ENCODE measurements around the gene PSMA6. TPM values are rescaled to one million over a fixed set of nuclear protein-coding genes. Genes with fewer than 3 reads are reported as not detected.

Gene PSMA6
- total RNA-seq, 1 donor from 2014 or later, result 96.6 TPM

- no peaks in the 10 kb centered on the region for H3K27me3 ChIP-seq
- intact Hi-C loops (cut with DNase I), result no loop called here
- H3K4me1 ChIP-seq, result no peaks in the 10 kb centered on the region
- H3K27ac ChIP-seq, result no peak overlapping the region
- no peak overlapping the region for H3K4me3 ChIP-seq
- TF ChIP-seq, protein P1, sequence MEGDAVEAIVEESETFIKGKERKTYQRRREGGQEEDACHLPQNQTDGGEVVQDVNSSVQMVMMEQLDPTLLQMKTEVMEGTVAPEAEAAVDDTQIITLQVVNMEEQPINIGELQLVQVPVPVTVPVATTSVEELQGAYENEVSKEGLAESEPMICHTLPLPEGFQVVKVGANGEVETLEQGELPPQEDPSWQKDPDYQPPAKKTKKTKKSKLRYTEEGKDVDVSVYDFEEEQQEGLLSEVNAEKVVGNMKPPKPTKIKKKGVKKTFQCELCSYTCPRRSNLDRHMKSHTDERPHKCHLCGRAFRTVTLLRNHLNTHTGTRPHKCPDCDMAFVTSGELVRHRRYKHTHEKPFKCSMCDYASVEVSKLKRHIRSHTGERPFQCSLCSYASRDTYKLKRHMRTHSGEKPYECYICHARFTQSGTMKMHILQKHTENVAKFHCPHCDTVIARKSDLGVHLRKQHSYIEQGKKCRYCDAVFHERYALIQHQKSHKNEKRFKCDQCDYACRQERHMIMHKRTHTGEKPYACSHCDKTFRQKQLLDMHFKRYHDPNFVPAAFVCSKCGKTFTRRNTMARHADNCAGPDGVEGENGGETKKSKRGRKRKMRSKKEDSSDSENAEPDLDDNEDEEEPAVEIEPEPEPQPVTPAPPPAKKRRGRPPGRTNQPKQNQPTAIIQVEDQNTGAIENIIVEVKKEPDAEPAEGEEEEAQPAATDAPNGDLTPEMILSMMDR (IDR thresholded peaks at IDR 0.05), result no peak
- H3K36me3 ChIP-seq, result no peaks in the 10 kb centered on the region
- no peak for DNase-seq (ENCODE audit: low spot score in 2 of 2)
- H3K9me3 ChIP-seq, result no peaks in the 10 kb centered on the region
Observed at GRCh38 chr14:35326375-35326774, 34.2 kb downstream of the PSMA6 start.

DNA sequence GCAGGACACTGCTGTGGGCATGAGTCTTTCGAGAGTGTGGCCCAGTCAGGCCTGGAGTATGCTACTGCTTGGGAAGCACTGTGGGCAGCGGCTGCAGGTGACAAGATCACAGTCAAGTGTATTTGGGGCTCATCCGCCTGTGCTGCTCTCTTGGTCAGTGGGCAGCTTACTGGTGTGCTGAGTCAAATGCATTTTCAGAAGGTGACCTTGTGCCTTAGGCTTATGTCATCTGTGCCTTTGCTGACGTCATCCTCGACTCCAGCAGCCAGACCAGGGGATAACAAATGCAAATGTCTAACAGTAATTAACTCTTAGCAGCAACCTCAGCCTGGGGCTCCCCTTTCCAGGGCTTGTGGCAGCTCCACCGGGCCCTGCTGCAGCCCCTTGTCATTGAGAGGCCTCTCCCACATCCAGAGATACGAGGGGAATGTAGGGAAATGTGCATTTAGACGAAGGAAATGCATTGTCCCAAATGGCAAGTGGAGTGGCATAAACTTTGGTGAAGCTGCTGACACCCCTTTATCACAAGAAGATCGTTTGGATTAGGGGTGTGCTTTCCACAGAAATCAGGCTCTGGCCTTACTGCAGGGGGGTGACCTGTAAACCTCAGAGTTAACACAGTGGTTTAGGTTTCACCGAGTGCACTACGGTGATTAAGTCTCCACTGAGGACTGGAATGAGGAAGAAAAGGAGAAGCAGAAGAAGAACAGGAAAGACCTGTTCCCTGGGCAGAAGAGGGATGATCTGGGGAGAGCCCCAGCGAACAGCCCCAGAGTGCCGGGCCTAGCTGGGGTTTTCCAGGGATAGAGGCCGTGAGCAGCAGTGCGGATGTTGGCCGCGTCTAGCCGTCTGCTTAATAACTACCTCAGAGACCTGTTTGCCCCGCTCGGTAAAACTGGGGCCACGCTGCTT, 39.7 kb downstream of the PSMA6 start:
- Histone ChIP-seq H3K4me1 (peaks cover 0 to 5% of the 10 kb centered on the region in 2 donors), H3K9me3 (no peaks in the 10 kb centered on the region), H3K27me3 (no peaks in the 10 kb centered on the region), H3K36me3 (no peaks in the 10 kb centered on the region), H3K27ac (no peak overlapping the region), H3K4me3 (no peak overlapping the region)
- TF ChIP-seq, protein P1 (IDR thresholded peaks at IDR 0.05), result no peak
- intact Hi-C loops (cut with DNase I), result no loop called here
- DNase-seq (ENCODE audit: low spot score in 2 of 2), result no peak

DNA sequence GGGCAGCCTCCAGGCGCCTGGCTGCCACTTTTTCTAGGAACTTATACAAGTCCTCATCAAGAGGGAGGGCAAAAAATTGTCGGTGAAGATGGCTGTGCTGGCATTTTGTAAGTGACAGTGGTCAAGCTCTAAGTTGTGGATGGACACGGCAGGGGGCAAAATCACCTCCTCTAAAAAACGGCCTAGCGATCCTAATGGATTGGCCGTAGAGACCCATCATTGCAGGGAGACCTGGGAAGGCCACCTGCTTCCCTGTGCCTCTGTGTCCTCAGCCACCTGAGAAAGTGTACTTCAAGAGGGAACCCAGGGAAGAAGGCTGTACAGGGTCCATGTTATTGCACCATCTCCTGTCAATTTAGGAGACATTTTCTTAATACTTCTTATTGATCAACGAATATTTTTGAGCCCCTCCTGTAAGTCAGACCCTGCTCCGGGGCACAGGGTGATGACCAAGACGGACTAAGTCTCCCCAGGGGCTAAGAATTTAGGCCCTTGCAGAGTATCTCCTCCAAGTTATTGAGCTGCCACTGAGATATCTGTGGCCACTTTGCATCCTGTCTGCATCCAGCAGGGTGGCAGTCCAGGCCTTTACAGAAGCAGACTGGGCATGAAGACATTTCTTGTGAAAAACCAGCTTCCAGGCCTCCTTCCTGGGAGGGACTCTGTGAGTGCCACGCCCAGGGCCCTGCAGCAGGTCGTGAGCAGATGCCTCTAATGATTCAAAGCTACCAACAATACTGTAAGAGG, 40.5 kb downstream of the PSMA6 start:
- TF ChIP-seq, protein P1 (IDR thresholded peaks at IDR 0.05), result no peak
- no peaks in the 10 kb centered on the region for H3K27me3 ChIP-seq
- no peaks in the 10 kb centered on the region for H3K9me3 ChIP-seq
- no peaks in the 10 kb centered on the region for H3K36me3 ChIP-seq
- no peak overlapping the region for H3K4me3 ChIP-seq
- intact Hi-C loops (cut with DNase I), result no loop called here
- H3K4me1 ChIP-seq, result peaks cover 0 to 11% of the 10 kb centered on the region in 2 donors
- no peak overlapping the region for H3K27ac ChIP-seq
- no peak for DNase-seq (ENCODE audit: low spot score in 2 of 2)

DNA sequence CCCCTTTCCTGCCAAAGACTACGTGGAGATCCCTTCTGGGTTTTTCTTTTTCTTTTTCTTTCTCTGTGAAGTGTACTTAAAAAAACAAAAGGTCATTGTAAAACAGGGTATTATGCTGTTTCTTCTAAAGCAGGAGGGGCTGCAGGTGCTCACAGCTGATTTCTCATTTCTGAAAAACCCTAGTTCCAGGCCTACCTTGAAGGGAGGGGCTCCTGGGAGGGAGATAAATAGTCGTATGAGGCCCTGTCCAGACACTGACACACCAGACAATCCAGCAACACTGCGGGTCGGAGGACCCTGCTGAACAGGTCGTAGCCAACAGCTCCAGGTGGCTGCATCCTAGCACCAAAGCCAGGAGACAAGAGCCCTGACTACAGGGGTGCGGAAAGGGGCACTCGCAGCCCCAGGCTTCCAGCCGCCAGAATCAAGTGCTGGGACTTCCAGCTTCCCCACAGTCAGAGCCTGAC, 41.1 kb downstream of the PSMA6 start:
- peaks cover 0 to 11% of the 10 kb centered on the region in 2 donors for H3K4me1 ChIP-seq
- DNase-seq (ENCODE audit: low spot score in 2 of 2), result no peak
- no peaks in the 10 kb centered on the region for H3K27me3 ChIP-seq
- TF ChIP-seq, protein P1 (IDR thresholded peaks at IDR 0.05), result no peak
- H3K9me3 ChIP-seq, result no peaks in the 10 kb centered on the region
- intact Hi-C loops (cut with DNase I), result no loop called here
- H3K36me3 ChIP-seq, result no peaks in the 10 kb centered on the region
- no peak overlapping the region for H3K27ac ChIP-seq
- H3K4me3 ChIP-seq, result no peak overlapping the region

- H3K9me3 ChIP-seq, result no peaks in the 10 kb centered on the region
- intact Hi-C loops (cut with DNase I), result no loop called here
- DNase-seq (ENCODE audit: low spot score in 2 of 2), result no peak
- H3K4me1 ChIP-seq, result peaks cover 0 to 11% of the 10 kb centered on the region in 2 donors
- H3K4me3 ChIP-seq, result no peak overlapping the region
- no peaks in the 10 kb centered on the region for H3K36me3 ChIP-seq
- H3K27ac ChIP-seq, result no peak overlapping the region
- H3K27me3 ChIP-seq, result no peaks in the 10 kb centered on the region
- TF ChIP-seq, protein P1 (IDR thresholded peaks at IDR 0.05), result no peak
Observed at GRCh38 chr14:35333797-35334743, 41.9 kb downstream of the PSMA6 start.
